Large intestine (tissue), 3 donors: Measurements from ENCODE around the gene KCNJ4. TPM values are rescaled to one million over a fixed set of nuclear protein-coding genes. Genes with fewer than 3 reads are reported as not detected.

Experiments
- DNase-seq, 2 donors: peaks; one replicate each; pipeline versions ENCODE4 v3.0.0 to v3.0.0-alpha.2; 2013
- H3K27ac ChIP-seq: one replicate; pipeline ENCODE4 v1.5.1; 2013; ENCODE audit warnings: low read length
- H3K27me3 ChIP-seq: 2 replicates; pipeline ENCODE4 v1.6.1; 2013; ENCODE audit warnings: low read length; ENCODE audit not compliant: control insufficient read depth, insufficient read depth
- H3K36me3 ChIP-seq: 2 replicates; pipeline ENCODE4 v1.6.1; 2013; ENCODE audit warnings: low read length; ENCODE audit not compliant: control insufficient read depth, insufficient read depth
- H3K4me1 ChIP-seq: one replicate; pipeline ENCODE4 v1.6.1; 2013; ENCODE audit warnings: low read length; ENCODE audit not compliant: control insufficient read depth, insufficient read depth
- H3K4me3 ChIP-seq: one replicate; pipeline ENCODE4 v1.5.1; 2013; ENCODE audit warnings: low read length
- H3K9me3 ChIP-seq: one replicate; pipeline ENCODE4 v1.6.1; 2013; ENCODE audit warnings: mild to moderate bottlenecking, low read depth, low read length, moderate library complexity; ENCODE audit not compliant: control insufficient read depth
- WGBS: methylation state at CpG from one replicate; pipeline ENCODE4 v1.1.5; 2013; ENCODE audit warnings: low lambda C conversion rate; ENCODE audit not compliant: insufficient coverage; 5-methylcytosine and 5-hydroxymethylcytosine counted together
- polyA plus RNA-seq: library from polyadenylated mRNA; unstranded; fragments of 120-200 nt; gene quantifications from one replicate; pipeline ENCODE4 v1.2.1, GENCODE V29; 2013

KCNJ4 gene
- polyA plus RNA-seq, 1 donor = 2.1 TPM

DNA sequence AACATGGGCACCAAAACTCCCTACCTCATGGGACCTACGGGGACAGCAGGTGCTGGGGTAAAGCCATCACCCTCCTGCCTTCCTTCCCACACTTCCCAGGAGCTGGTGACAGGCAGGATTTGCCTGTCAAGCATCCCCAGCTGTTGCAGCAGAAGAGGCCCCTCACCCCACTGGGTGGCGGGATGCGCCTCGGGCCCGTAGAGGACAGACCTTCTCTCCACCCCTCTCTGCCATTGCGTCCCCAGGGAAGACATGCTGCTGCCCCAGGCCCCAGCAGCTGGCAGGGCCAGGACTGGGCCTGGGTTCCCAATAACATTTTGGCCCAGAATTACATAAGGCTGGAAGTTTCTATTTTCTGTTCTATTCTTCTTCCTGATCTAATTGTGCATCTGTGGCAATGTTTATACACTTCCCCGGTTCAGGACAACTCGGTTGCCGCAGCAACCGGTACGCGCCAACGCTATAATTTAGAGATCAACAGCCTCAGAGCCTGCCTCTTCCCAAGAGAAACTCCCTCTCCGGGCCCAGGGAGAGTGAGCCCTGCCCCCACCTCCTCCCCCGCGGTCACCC, 25.4 kb downstream of the KCNJ4 start:
- Histone ChIP-seq H3K9me3 (peaks cover 10% of the 10 kb centered on the region), H3K4me3 (no peak overlapping the region), H3K27me3 (no peaks in the 10 kb centered on the region), H3K4me1 (peaks cover 12% of the 10 kb centered on the region), H3K27ac (no peak overlapping the region), H3K36me3 (no peaks in the 10 kb centered on the region)
- no CpG with 5 or more reads among the region's 16 CpGs for WGBS
- DNase-seq = peak in 1 of 2 donors; percentile 48

DNA sequence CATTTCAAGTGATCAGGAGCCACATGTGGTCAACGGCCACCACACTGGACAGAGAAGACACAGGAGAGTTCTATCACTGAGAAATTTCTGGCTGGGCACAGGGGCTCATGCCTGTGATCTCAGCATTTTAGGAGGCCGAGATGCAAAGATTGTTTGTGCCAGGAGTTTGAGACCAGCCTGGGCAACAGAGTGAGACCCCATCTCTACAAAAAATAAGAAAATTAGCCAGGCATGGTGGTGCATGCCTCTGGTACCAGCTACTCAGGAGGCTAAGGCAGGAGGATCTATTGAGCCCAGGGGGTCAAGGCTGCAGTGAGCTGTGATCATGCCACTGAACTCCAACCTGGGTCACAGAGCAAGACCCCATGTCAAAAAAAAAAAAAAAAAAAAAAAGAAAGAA, 26.3 kb downstream of the KCNJ4 start:
- H3K4me3 ChIP-seq = no peak overlapping the region
- no peaks in the 10 kb centered on the region for H3K36me3 ChIP-seq
- H3K4me1 ChIP-seq = peaks cover 19% of the 10 kb centered on the region
- no peak for DNase-seq
- no peak overlapping the region for H3K27ac ChIP-seq
- peaks cover 10% of the 10 kb centered on the region for H3K9me3 ChIP-seq
- WGBS = no CpG with 5 or more reads among the region's 2 CpGs
- H3K27me3 ChIP-seq = no peaks in the 10 kb centered on the region

GRCh38 chr22:38427940-38428339, 27.1 kb downstream of the KCNJ4 start:
- no peak for DNase-seq
- H3K9me3 ChIP-seq = peaks cover 13% of the 10 kb centered on the region
- H3K27me3 ChIP-seq = no peaks in the 10 kb centered on the region
- H3K4me1 ChIP-seq = peaks cover 27% of the 10 kb centered on the region
- H3K4me3 ChIP-seq = no peak overlapping the region
- H3K27ac ChIP-seq = no peak overlapping the region
- WGBS = no CpG with 5 or more reads among the region's 31 CpGs
- H3K36me3 ChIP-seq = no peaks in the 10 kb centered on the region

DNA sequence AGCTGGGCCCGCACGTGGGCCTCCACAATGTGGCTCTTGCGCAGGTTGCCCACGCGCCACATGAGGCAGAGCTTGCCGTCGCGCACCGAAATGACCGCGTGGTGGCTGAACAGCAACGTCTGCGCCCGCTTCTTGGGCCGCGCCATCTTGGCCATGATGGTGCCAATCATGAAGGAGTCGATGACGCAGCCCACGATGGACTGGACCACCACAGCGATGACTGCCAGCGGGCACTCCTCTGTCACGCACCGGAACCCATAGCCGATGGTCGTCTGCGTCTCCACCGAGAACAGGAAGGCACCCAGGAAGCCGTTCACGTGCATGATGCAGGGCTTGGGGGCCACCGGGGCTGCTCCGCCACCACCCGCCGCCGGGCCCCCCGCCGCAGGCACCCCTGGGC, 27.5 kb downstream of the KCNJ4 start:
- Histone ChIP-seq H3K4me1 (peaks cover 31% of the 10 kb centered on the region), H3K9me3 (peaks cover 13% of the 10 kb centered on the region), H3K27ac (no peak overlapping the region), H3K36me3 (no peaks in the 10 kb centered on the region), H3K4me3 (no peak overlapping the region), H3K27me3 (no peaks in the 10 kb centered on the region)
- no CpG with 5 or more reads among the region's 36 CpGs for WGBS
- no peak for DNase-seq

DNA sequence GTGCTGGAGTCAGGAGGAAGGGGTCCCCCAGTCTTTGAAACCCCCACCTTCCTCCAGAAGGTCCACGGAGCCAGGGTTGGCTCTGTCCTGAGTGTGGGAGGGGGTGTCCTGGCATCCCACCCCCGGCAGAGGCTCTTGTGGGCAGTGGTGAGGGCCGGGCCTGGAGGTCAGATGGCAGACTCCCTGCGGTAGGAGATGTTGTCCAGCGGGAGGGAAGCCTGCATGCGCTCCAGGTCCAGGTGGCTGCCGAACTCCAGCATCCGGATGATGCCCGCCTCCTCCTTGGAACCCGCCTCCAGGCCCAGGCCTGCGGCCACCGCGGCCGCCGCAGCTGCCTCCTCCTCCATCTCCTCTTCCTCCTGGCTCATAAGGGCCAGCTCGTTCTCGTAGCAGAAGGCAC, 28.4 kb downstream of the KCNJ4 start:
- Histone ChIP-seq H3K4me1 (peaks cover 33% of the 10 kb centered on the region), H3K27me3 (no peaks in the 10 kb centered on the region), H3K9me3 (peaks cover 13% of the 10 kb centered on the region), H3K27ac (no peak overlapping the region), H3K36me3 (no peaks in the 10 kb centered on the region), H3K4me3 (no peak overlapping the region)
- WGBS = no CpG with 5 or more reads among the region's 17 CpGs
- DNase-seq = no peak

DNA sequence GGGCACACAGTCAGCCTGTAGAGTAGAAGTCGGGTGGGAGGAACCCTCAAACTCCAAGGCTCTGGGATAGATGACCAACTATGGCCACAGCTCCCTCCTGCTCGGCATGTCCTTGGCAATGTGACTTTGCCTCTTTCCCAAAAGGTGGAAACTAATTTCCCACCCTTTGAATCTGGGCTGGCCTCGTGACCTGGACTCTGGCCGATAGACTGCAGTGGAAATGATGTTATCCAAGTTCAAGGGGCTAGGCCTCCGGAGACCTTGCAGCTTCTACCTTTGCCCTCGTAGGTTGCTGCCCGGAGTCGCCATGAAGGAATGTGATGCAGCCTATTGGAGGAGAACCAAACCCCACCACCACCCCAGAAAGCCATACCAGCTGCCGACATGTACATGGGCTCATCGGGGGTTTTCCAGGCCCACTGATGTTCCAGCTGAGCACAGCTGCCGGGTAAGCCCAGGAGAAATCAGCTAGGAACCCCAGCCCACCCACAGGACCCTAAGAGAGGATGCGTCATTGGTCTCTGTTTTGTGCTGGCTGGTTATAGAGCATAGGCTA, 30.4 kb downstream of the KCNJ4 start:
- H3K27ac ChIP-seq = peak overlapping the region; percentile 92
- DNase-seq = peak; percentile 75 to 90

GRCh38 chr22:38423512-38424503, 31.2 kb downstream of the KCNJ4 start:
- Histone ChIP-seq H3K36me3 (no peaks in the 10 kb centered on the region), H3K27me3 (no peaks in the 10 kb centered on the region), H3K27ac (peak overlapping the region; percentile 92), H3K9me3 (peaks cover 13% of the 10 kb centered on the region), H3K4me1 (peaks cover 32% of the 10 kb centered on the region), H3K4me3 (peak overlapping the region; percentile 8)
- WGBS = no CpG with 5 or more reads among the region's 18 CpGs
- peak; percentile 90 to 96 for DNase-seq

More for the DNA sequence above, 30.4 kb downstream of the KCNJ4 start:
- H3K4me3 ChIP-seq = peak overlapping the region; percentile 9
- H3K27me3 ChIP-seq = no peaks in the 10 kb centered on the region
- WGBS = no CpG with 5 or more reads among the region's 12 CpGs
- peaks cover 36% of the 10 kb centered on the region for H3K4me1 ChIP-seq
- H3K36me3 ChIP-seq = no peaks in the 10 kb centered on the region
- peaks cover 13% of the 10 kb centered on the region for H3K9me3 ChIP-seq

- no peak overlapping the region for H3K4me3 ChIP-seq
- peaks cover 32% of the 10 kb centered on the region for H3K4me1 ChIP-seq
- H3K36me3 ChIP-seq = no peaks in the 10 kb centered on the region
- H3K27me3 ChIP-seq = no peaks in the 10 kb centered on the region
- WGBS = no CpG with 5 or more reads among the region's 21 CpGs
- H3K27ac ChIP-seq = peak overlapping the region; percentile 80
- H3K9me3 ChIP-seq = peaks cover 12% of the 10 kb centered on the region
- DNase-seq = peak in 1 of 2 donors; percentile 65
Observed at GRCh38 chr22:38422611-38423511, 32.1 kb downstream of the KCNJ4 start.

- H3K36me3 ChIP-seq = no peaks in the 10 kb centered on the region
- H3K27ac ChIP-seq = no peak overlapping the region
- no peaks in the 10 kb centered on the region for H3K27me3 ChIP-seq
- H3K4me3 ChIP-seq = no peak overlapping the region
- no CpG with 5 or more reads among the region's 4 CpGs for whole genome bisulfite sequencing
- H3K4me1 ChIP-seq = peaks cover 32% of the 10 kb centered on the region
- no peak for DNase-seq
- H3K9me3 ChIP-seq = peaks cover 3% of the 10 kb centered on the region
Observed at GRCh38 chr22:38420734-38421133, 34.3 kb downstream of the KCNJ4 start.

GRCh38 chr22:38419858-38420160, 35.2 kb downstream of the KCNJ4 start:
- Histone ChIP-seq H3K27me3 (no peaks in the 10 kb centered on the region), H3K27ac (no peak overlapping the region), H3K4me3 (no peak overlapping the region), H3K4me1 (peaks cover 25% of the 10 kb centered on the region), H3K36me3 (no peaks in the 10 kb centered on the region), H3K9me3 (peaks cover 3% of the 10 kb centered on the region)
- WGBS = no CpG with 5 or more reads among the region's 8 CpGs
- DNase-seq = no peak
